HG02623 (cell line): ENCODE results near the gene MTUS2.
A peak's percentile ranks its signal among the peaks of the same experiment; 100 is the strongest.

ENCODE experiments used
- ATAC-seq: cut with Tn5 transposase; IDR thresholded peaks from one replicate; pipeline ENCODE4 v1.9.1; 2021; ENCODE audit warnings: moderate library complexity; ENCODE audit not compliant: unreplicated experiment

Gene MTUS2

GRCh38 chr13:29537736-29538651, 717.9 kb downstream of the MTUS2 start:
- ATAC-seq: no peak

GRCh38 chr13:29538652-29539040, 718.5 kb downstream of the MTUS2 start:
- no peak for ATAC-seq

GRCh38 chr13:29539856-29540255, 719.7 kb downstream of the MTUS2 start:
- ATAC-seq: no peak

GRCh38 chr13:29540334-29540733, 720.2 kb downstream of the MTUS2 start:
- no peak for ATAC-seq

GRCh38 chr13:29540799-29541198, 720.7 kb downstream of the MTUS2 start:
- no peak for ATAC-seq

- no peak for ATAC-seq
These were observed 721.3 kb downstream of the MTUS2 start for GRCh38 chr13:29541400-29541799.

GRCh38 chr13:29542381-29542780, 722.2 kb downstream of the MTUS2 start:
- no peak for ATAC-seq

GRCh38 chr13:29543230-29544215, 723.4 kb downstream of the MTUS2 start:
- peak; percentile 98 for ATAC-seq

GRCh38 chr13:29545988-29546387, 725.8 kb downstream of the MTUS2 start:
- no peak for ATAC-seq

- ATAC-seq: no peak
These were observed 726.5 kb downstream of the MTUS2 start for GRCh38 chr13:29546662-29547061.

GRCh38 chr13:29547153-29547552, 727.0 kb downstream of the MTUS2 start:
- no peak for ATAC-seq

GRCh38 chr13:29548722-29549121, 728.6 kb downstream of the MTUS2 start:
- ATAC-seq: no peak

- no peak for ATAC-seq
These were observed 730.4 kb downstream of the MTUS2 start for GRCh38 chr13:29550430-29550988.

GRCh38 chr13:29551214-29551613, 731.1 kb downstream of the MTUS2 start:
- ATAC-seq: no peak
